Testis (tissue), 2 donors: ENCODE measurements around the gene ZNF607.

Source experiments
- CTCF ChIP-seq, 3 experiments: fragments of 450-650 bp in 2 of 3; fragments of 200-600 bp in 1 of 3; sonication (generic) in 1 of 3; IDR thresholded peaks; one replicate each; pipeline ENCODE4 v1.5.1; 2016 to 2019; ENCODE audit warnings: antibody characterized with exemption in 3 of 3, mild to moderate bottlenecking in 2 of 3, moderate library complexity in 1 of 3
- POLR2A ChIP-seq: fragments of 450-650 bp; IDR thresholded peaks from one replicate; pipeline ENCODE4 v1.6.1; 2017; ENCODE audit warnings: antibody characterized with exemption, mild to moderate bottlenecking, moderate library complexity

- TF ChIP-seq CTCF (IDR thresholded peaks at IDR 0.05) (no peak), POLR2A (no peak)
Measured at GRCh38 chr19:37655689-37656371, 63.7 kb downstream of the ZNF607 start.
